GM12878 (cell line): Measurements from ENCODE around the gene INO80E. TPM values are rescaled to one million over a fixed set of nuclear protein-coding genes. Genes with fewer than 3 reads are reported as not detected.

Source experiments
- CREM ChIP-seq: IDR thresholded peaks from 2 replicates; pipeline ENCODE4 v1.6.1; 2014; ENCODE audit warnings: antibody characterized with exemption, low read depth
- E2F4 ChIP-seq: IDR thresholded peaks from 2 replicates; pipeline ENCODE4 v1.6.1; 2012; ENCODE audit warnings: low read depth, low read length, improper control_type of control experiment
- HDAC6 ChIP-seq: fragments of 200-600 bp; sonication (generic); IDR thresholded peaks from one replicate; pipeline ENCODE4 v1.8.0; 2017; ENCODE audit warnings: antibody characterized with exemption; ENCODE audit not compliant: unreplicated experiment
- KAT2A ChIP-seq: conservative IDR thresholded peaks from 2 replicates; pipeline ENCODE4 v1.6.1; 2011; ENCODE audit warnings: low read depth, low read length; ENCODE audit not compliant: control insufficient read depth
- PAX8 ChIP-seq: fragments of 450-650 bp; IDR thresholded peaks from 2 replicates; pipeline ENCODE4 v1.6.1; 2017; ENCODE audit warnings: mild to moderate bottlenecking, moderate library complexity
- SIN3A ChIP-seq: IDR thresholded peaks from 2 replicates; pipeline ENCODE4 v1.6.1; 2012; ENCODE audit warnings: low read depth, low read length, improper control_type of control experiment
- SIX5 ChIP-seq: IDR thresholded peaks from 2 replicates; pipeline ENCODE4 v1.6.1; 2011; ENCODE audit warnings: mild to moderate bottlenecking, low read depth, low read length, moderate library complexity; ENCODE audit not compliant: severe bottlenecking
- SKIL ChIP-seq: fragments of 450-650 bp; IDR thresholded peaks from 2 replicates; pipeline ENCODE4 v1.6.1; 2017; ENCODE audit warnings: mild to moderate bottlenecking, low read depth, inconsistent platforms; ENCODE audit not compliant: poor library complexity, severe bottlenecking
- SMARCA5 ChIP-seq: fragments of 450-650 bp; IDR thresholded peaks from 2 replicates; pipeline ENCODE4 v1.6.1; 2017; ENCODE audit warnings: mild to moderate bottlenecking
- SMC3 ChIP-seq: IDR thresholded peaks from 2 replicates; pipeline ENCODE4 v1.6.1; 2011; ENCODE audit warnings: low read length, improper control_type of control experiment, borderline replicate concordance
- SPI1 ChIP-seq: IDR thresholded peaks from 2 replicates; pipeline ENCODE4 v1.6.1; 2011; ENCODE audit warnings: low read depth, mild to moderate bottlenecking, low read length, moderate library complexity, borderline replicate concordance; ENCODE audit not compliant: insufficient read depth
- TCF7 ChIP-seq: IDR thresholded peaks from 2 replicates; pipeline ENCODE4 v1.6.1; 2014; ENCODE audit warnings: antibody characterized with exemption, borderline replicate concordance
- USF1 ChIP-seq: IDR thresholded peaks from 2 replicates; pipeline ENCODE4 v1.6.1; 2011; ENCODE audit warnings: borderline replicate concordance, low read depth, mild to moderate bottlenecking, moderate library complexity, mixed read lengths, low read length; ENCODE audit not compliant: insufficient read depth; ENCODE audit errors: extremely low read length
- USF2 ChIP-seq: IDR thresholded peaks from 2 replicates; pipeline ENCODE4 v1.6.1; 2011; ENCODE audit warnings: low read depth, low read length, improper control_type of control experiment, borderline replicate concordance
- YY1 ChIP-seq: IDR thresholded peaks from 2 replicates; pipeline ENCODE4 v1.6.1; 2011; ENCODE audit warnings: low read depth, mild to moderate bottlenecking, low read length
- polyA plus RNA-seq, 11 experiments: library from polyadenylated mRNA; depleted of rRNA in 4 of 11; unstranded in 6 of 11; stranded (reverse) in 5 of 11; fragments of >200 nt; fragmentation: Nextera tagmentation in 4 of 11; fragmentation: Illumina TruSeq in 1 of 11; extraction: Ambion mirVana in 4 of 11; extraction: Trizol in 1 of 11; gene quantifications; 1 replicate in 1 of 11; 2 replicates in 10 of 11; pipeline versions ENCODE4 v1.2.1 to v1.2.3, GENCODE V29; 2011 to 2016; ENCODE audit warnings: inconsistent platforms in 2 of 11, missing spikeins in 2 of 11, low read depth in 1 of 11
- total RNA-seq, 4 experiments: library from RNA; depleted of rRNA in 3 of 4; stranded (reverse); fragments of >200 nt in 3 of 4; fragmentation: Illumina TruSeq in 1 of 4; extraction: Trizol in 1 of 4; gene quantifications; 2 replicates each; pipeline versions ENCODE4 v1.2.1 to v1.2.3, GENCODE V29; 2013 to 2021
- TF ChIP-seq, protein P1 (sequence below), 3 experiments: IDR thresholded peaks in 2 of 3; conservative IDR thresholded peaks in 1 of 3; 2 replicates each; pipeline ENCODE4 v1.5.1; 2011; ENCODE audit warnings: low read depth in 3 of 3, low read length in 3 of 3, mild to moderate bottlenecking in 3 of 3, control low read depth in 2 of 3, moderate library complexity in 2 of 3, inconsistent platforms in 1 of 3, mixed read lengths in 1 of 3; ENCODE audit not compliant: control insufficient read depth in 2 of 3, insufficient read depth in 1 of 3; ENCODE audit errors: extremely low read depth in 1 of 3
- TF ChIP-seq, protein P2 (sequence below): fragments of 450-650 bp; conservative IDR thresholded peaks from 2 replicates; pipeline ENCODE4 v1.6.1; 2017; ENCODE audit warnings: mild to moderate bottlenecking, moderate library complexity

Gene INO80E
- total and polyA plus RNA-seq, 10 of the 15 experiments (the other 5 are each of a cell fraction or from before 2014, with no cell fraction given): 0.39 to 74.0 (median 33.0) TPM

DNA sequence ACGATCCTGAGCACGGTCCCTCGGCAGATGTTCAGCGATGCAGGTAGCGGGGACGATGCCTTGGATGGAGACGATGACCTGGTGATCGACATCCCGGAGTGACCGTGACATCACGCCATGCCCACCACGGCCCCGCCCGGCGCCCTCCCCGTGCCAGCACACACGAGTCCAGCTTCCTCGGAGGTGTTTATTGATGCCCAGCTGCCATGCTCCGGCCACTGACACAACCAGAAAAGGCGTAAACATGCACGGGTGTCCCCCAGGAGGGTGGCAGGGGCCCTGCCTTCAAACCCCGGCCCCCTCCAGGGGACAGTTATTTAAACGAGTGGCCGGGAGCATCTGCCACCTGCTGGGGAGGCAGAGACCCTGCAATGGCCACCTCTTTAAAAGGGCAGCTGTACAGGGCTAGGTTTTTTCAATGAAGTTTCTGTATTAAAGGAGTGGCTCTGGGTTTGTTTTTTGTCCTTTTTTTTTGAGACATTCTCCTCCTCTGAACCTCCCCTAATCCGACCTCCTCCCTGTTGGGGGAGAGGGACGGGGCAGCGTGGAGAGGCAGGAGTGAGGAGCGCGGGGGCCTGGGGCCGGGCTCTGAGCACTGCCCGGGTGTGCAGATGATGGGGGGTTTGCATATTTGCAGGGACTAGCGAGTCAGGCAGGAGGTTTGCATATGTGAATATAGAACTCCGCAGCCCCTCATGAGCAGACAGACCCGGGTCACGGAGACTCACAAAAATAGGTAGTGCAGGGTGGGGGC lies 9.5 kb downstream of the INO80E start (continued):
- TF ChIP-seq, protein P1, sequence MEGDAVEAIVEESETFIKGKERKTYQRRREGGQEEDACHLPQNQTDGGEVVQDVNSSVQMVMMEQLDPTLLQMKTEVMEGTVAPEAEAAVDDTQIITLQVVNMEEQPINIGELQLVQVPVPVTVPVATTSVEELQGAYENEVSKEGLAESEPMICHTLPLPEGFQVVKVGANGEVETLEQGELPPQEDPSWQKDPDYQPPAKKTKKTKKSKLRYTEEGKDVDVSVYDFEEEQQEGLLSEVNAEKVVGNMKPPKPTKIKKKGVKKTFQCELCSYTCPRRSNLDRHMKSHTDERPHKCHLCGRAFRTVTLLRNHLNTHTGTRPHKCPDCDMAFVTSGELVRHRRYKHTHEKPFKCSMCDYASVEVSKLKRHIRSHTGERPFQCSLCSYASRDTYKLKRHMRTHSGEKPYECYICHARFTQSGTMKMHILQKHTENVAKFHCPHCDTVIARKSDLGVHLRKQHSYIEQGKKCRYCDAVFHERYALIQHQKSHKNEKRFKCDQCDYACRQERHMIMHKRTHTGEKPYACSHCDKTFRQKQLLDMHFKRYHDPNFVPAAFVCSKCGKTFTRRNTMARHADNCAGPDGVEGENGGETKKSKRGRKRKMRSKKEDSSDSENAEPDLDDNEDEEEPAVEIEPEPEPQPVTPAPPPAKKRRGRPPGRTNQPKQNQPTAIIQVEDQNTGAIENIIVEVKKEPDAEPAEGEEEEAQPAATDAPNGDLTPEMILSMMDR (IDR thresholded peaks at IDR 0.05 in 2 of 3, conservative IDR thresholded peaks at IDR 0.05 in 1 of 3; ENCODE audit: control insufficient read depth in 2 of 3, extremely low read depth in 1 of 3, insufficient read depth in 1 of 3, low read depth in 3 of 3, low read length in 3 of 3): peak; percentile 67 to 80 (median 79)
- TF ChIP-seq USF2 (no peak), E2F4 (no peak), SMARCA5 (0 out of 2 replicates have a peak, but pooled peaks have one; percentile 31), HDAC6 (no peak), SKIL (no peak), TCF7 (no peak), KAT2A (no peak), PAX8 (no peak), YY1 (peak; percentile 91), SPI1 (no peak), SIX5 (no peak), SMC3 (peak; percentile 70), USF1 (no peak), CREM (no peak), SIN3A (no peak)
- TF ChIP-seq, protein P2, sequence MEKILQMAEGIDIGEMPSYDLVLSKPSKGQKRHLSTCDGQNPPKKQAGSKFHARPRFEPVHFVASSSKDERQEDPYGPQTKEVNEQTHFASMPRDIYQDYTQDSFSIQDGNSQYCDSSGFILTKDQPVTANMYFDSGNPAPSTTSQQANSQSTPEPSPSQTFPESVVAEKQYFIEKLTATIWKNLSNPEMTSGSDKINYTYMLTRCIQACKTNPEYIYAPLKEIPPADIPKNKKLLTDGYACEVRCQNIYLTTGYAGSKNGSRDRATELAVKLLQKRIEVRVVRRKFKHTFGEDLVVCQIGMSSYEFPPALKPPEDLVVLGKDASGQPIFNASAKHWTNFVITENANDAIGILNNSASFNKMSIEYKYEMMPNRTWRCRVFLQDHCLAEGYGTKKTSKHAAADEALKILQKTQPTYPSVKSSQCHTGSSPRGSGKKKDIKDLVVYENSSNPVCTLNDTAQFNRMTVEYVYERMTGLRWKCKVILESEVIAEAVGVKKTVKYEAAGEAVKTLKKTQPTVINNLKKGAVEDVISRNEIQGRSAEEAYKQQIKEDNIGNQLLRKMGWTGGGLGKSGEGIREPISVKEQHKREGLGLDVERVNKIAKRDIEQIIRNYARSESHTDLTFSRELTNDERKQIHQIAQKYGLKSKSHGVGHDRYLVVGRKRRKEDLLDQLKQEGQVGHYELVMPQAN: no peak
